ENCODE results near the gene ITIH2. TPM values are rescaled to one million over a fixed set of nuclear protein-coding genes. Genes with fewer than 3 reads are reported as not detected.

ITIH2 gene
- total and polyA plus RNA-seq, 2 donors from 2014 or later: 0.13 to 1.2 TPM

DNA sequence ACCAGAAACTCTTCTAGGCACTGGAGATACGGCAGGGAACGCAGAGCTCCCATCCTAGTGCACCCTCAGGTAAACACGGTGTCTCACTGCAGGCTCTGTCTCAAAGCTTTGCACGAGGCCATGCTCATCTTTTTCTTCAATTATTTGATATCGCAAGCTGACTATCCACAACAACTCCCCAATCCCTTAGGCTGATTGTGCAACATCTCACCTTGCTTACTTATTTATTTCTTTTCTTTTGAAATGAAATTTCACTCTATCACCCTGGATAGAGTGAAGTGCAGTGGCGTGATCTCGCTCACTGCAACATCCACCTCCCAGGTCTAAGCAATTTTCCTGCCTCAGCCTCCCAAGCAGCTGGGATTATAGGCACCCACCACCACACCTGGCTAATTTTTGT is 12.4 kb downstream of the ITIH2 start:
- no peak overlapping the region for H3K4me3 ChIP-seq (ENCODE audit: low read length in 3 of 3)
- H3K9ac ChIP-seq (ENCODE audit: low read length in 3 of 3): no peak overlapping the region
- no peak for TF ChIP-seq CTCF (IDR thresholded peaks at IDR 0.05; ENCODE audit: borderline replicate concordance, extremely low read depth, insufficient read depth)
- no peak for FAIRE-seq
- no peaks in the 10 kb centered on the region for H3K9me3 ChIP-seq (ENCODE audit: control insufficient read depth in 2 of 3, insufficient read depth in 1 of 3, low read length in 3 of 3)
- intact Hi-C loops (cut with DNase I): no loop called here
- H3K4me1 ChIP-seq (ENCODE audit: control insufficient read depth in 2 of 3, insufficient read depth in 2 of 3, low read depth in 1 of 3, low read length in 3 of 3): no peaks in the 10 kb centered on the region
- no peaks in the 10 kb centered on the region for H3K27me3 ChIP-seq (ENCODE audit: control insufficient read depth, insufficient read depth, low read length)
- H3K27ac ChIP-seq (ENCODE audit: low read depth in 2 of 2, low read length in 2 of 2): no peak overlapping the region
- DNase-seq: no peak
- H3K36me3 ChIP-seq (ENCODE audit: control insufficient read depth in 2 of 3, insufficient read depth in 3 of 3, low read length in 3 of 3): no peaks in the 10 kb centered on the region

GRCh38 chr10:7717767-7718166 is 14.7 kb downstream of the ITIH2 start:
- no peaks in the 10 kb centered on the region for H3K27me3 ChIP-seq (ENCODE audit: control insufficient read depth, insufficient read depth, low read length)
- H3K4me3 ChIP-seq (ENCODE audit: low read length in 3 of 3): no peak overlapping the region
- no peaks in the 10 kb centered on the region for H3K9me3 ChIP-seq (ENCODE audit: control insufficient read depth in 2 of 3, insufficient read depth in 1 of 3, low read length in 3 of 3)
- H3K9ac ChIP-seq (ENCODE audit: low read length in 3 of 3): no peak overlapping the region
- no peaks in the 10 kb centered on the region for H3K4me1 ChIP-seq (ENCODE audit: control insufficient read depth in 2 of 3, insufficient read depth in 2 of 3, low read depth in 1 of 3, low read length in 3 of 3)
- DNase-seq: no peak
- FAIRE-seq: no peak
- H3K27ac ChIP-seq (ENCODE audit: low read depth in 2 of 2, low read length in 2 of 2): no peak overlapping the region
- no peaks in the 10 kb centered on the region for H3K36me3 ChIP-seq (ENCODE audit: control insufficient read depth in 2 of 3, insufficient read depth in 3 of 3, low read length in 3 of 3)
- intact Hi-C loops (cut with DNase I): no loop called here
- no peak for TF ChIP-seq CTCF (IDR thresholded peaks at IDR 0.05; ENCODE audit: borderline replicate concordance, extremely low read depth, insufficient read depth)

GRCh38 chr10:7718685-7719084 is 15.6 kb downstream of the ITIH2 start:
- DNase-seq: no peak
- Histone ChIP-seq H3K27ac (ENCODE audit: low read depth in 2 of 2, low read length in 2 of 2) (no peak overlapping the region), H3K36me3 (ENCODE audit: control insufficient read depth in 2 of 3, insufficient read depth in 3 of 3, low read length in 3 of 3) (no peaks in the 10 kb centered on the region), H3K27me3 (ENCODE audit: control insufficient read depth, insufficient read depth, low read length) (no peaks in the 10 kb centered on the region), H3K9me3 (ENCODE audit: control insufficient read depth in 2 of 3, insufficient read depth in 1 of 3, low read length in 3 of 3) (no peaks in the 10 kb centered on the region), H3K4me1 (ENCODE audit: control insufficient read depth in 2 of 3, insufficient read depth in 2 of 3, low read depth in 1 of 3, low read length in 3 of 3) (no peaks in the 10 kb centered on the region), H3K4me3 (ENCODE audit: low read length in 3 of 3) (no peak overlapping the region), H3K9ac (ENCODE audit: low read length in 3 of 3) (no peak overlapping the region)
- intact Hi-C loops (cut with DNase I): no loop called here
- TF ChIP-seq CTCF (IDR thresholded peaks at IDR 0.05; ENCODE audit: borderline replicate concordance, extremely low read depth, insufficient read depth): no peak
- no peak for FAIRE-seq

- intact Hi-C loops (cut with DNase I): no loop called here
- H3K4me1 ChIP-seq (ENCODE audit: control insufficient read depth in 2 of 3, insufficient read depth in 2 of 3, low read depth in 1 of 3, low read length in 3 of 3): no peaks in the 10 kb centered on the region
- no peak for FAIRE-seq
Measured at GRCh38 chr10:7720478-7720877, 17.4 kb downstream of the ITIH2 start.

More at GRCh38 chr10:7720478-7720877, 17.4 kb downstream of the ITIH2 start:
- H3K9me3 ChIP-seq (ENCODE audit: control insufficient read depth in 2 of 3, insufficient read depth in 1 of 3, low read length in 3 of 3): no peaks in the 10 kb centered on the region
- no peak overlapping the region for H3K9ac ChIP-seq (ENCODE audit: low read length in 3 of 3)
- TF ChIP-seq CTCF (IDR thresholded peaks at IDR 0.05; ENCODE audit: borderline replicate concordance, extremely low read depth, insufficient read depth): no peak
- DNase-seq: no peak
- H3K27ac ChIP-seq (ENCODE audit: low read depth in 2 of 2, low read length in 2 of 2): no peak overlapping the region
- no peaks in the 10 kb centered on the region for H3K27me3 ChIP-seq (ENCODE audit: control insufficient read depth, insufficient read depth, low read length)
- H3K4me3 ChIP-seq (ENCODE audit: low read length in 3 of 3): no peak overlapping the region
- H3K36me3 ChIP-seq (ENCODE audit: control insufficient read depth in 2 of 3, insufficient read depth in 3 of 3, low read length in 3 of 3): no peaks in the 10 kb centered on the region
